AG04450 (cell line): ENCODE measurements around the gene SLC12A2. TPM values are rescaled to one million over a fixed set of nuclear protein-coding genes. Genes with fewer than 3 reads are reported as not detected.

Source experiments
- CTCF ChIA-PET: fragments of 300-600, 350-600 bp; formaldehyde crosslinking; extraction: SDS; loops from one replicate; lab custom pipeline; 2022; ENCODE audit warnings: antibody characterized with exemption, inconsistent platforms; lab: Charles Lee
- POLR2A ChIA-PET: fragments of 350-600 bp; formaldehyde crosslinking; extraction: SDS; loops from one replicate; lab custom pipeline; 2021; ENCODE audit warnings: antibody characterized with exemption, inconsistent platforms; lab: Yijun Ruan, JAX
- DNase-seq: peaks from one replicate; pipeline ENCODE4 v3.0.0-alpha.2; 2011; ENCODE audit warnings: low read depth, low spot score
- H3K27ac ChIP-seq: one replicate; pipeline ENCODE4 v1.5.1; 2012; ENCODE audit warnings: low read depth, low read length, control low read depth
- H3K27me3 ChIP-seq: one replicate; pipeline ENCODE4 v1.6.0; 2012; ENCODE audit warnings: low read length; ENCODE audit not compliant: control insufficient read depth, insufficient read depth
- H3K4me3 ChIP-seq: 2 replicates; pipeline ENCODE4 v1.5.1; 2011; ENCODE audit warnings: mild to moderate bottlenecking, low read depth, low read length, control low read depth
- H3K9me3 ChIP-seq: 2 replicates; pipeline ENCODE4 v1.5.1; 2012; ENCODE audit warnings: low read length; ENCODE audit not compliant: control insufficient read depth, insufficient read depth
- polyA plus RNA-seq: library from polyadenylated mRNA; depleted of rRNA; stranded (reverse); fragments of >200 nt; gene quantifications from 2 replicates; pipeline ENCODE4 v1.2.3, GENCODE V29; 2011
- TF ChIP-seq, protein P1 (sequence below): IDR thresholded peaks from 2 replicates; pipeline ENCODE4 v1.5.1; 2011; ENCODE audit warnings: low read depth, low read length, control low read depth, inconsistent platforms

Gene SLC12A2
- polyA plus RNA-seq, 1 experiment = 10.5 TPM

DNA sequence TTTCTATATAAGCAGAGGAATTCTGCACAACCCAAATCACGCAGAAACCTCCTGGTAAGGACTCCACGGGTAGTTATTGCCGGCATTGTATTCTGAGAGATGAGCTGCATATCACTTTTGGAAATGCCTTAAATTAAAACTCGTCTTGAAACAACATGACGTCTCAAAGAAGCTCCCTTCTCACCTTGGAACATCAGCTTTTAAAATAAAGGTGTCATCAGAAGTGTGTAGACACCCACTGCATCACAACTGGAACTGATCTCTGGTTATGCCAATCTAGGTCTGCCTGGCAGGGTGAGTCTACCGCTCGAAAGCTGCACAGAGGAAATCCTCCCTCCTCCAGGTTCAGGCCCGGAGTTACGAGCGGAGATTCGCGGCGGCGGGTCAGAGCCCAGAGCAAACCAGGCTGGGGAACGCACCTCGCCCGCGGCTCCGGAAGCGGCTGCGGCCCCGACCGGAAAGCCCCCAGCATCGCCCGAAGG, 974 bp upstream of the SLC12A2 start:
- CTCF ChIA-PET = interaction anchor here (0.7 to 2.3 kb wide), 5 partner anchors 11 to 324 kb away, joined by 4 to 6 read pairs (median 5); no protein-coding TSS in a partner anchor
- H3K4me3 ChIP-seq = peak overlapping the region; percentile 87
- POLR2A ChIA-PET = interaction anchor here (0.6 to 1.2 kb wide), 2 partner anchors 190 to 328 kb away, joined by 3 read pairs; no protein-coding TSS in a partner anchor
- DNase-seq = no peak
- no peaks in the 10 kb centered on the region for H3K27me3 ChIP-seq
- peak overlapping the region; percentile 76 for H3K27ac ChIP-seq
- TF ChIP-seq, protein P1, sequence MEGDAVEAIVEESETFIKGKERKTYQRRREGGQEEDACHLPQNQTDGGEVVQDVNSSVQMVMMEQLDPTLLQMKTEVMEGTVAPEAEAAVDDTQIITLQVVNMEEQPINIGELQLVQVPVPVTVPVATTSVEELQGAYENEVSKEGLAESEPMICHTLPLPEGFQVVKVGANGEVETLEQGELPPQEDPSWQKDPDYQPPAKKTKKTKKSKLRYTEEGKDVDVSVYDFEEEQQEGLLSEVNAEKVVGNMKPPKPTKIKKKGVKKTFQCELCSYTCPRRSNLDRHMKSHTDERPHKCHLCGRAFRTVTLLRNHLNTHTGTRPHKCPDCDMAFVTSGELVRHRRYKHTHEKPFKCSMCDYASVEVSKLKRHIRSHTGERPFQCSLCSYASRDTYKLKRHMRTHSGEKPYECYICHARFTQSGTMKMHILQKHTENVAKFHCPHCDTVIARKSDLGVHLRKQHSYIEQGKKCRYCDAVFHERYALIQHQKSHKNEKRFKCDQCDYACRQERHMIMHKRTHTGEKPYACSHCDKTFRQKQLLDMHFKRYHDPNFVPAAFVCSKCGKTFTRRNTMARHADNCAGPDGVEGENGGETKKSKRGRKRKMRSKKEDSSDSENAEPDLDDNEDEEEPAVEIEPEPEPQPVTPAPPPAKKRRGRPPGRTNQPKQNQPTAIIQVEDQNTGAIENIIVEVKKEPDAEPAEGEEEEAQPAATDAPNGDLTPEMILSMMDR = no peak
- H3K9me3 ChIP-seq = no peaks in the 10 kb centered on the region; the same call in 1 of the 2 replicates

DNA sequence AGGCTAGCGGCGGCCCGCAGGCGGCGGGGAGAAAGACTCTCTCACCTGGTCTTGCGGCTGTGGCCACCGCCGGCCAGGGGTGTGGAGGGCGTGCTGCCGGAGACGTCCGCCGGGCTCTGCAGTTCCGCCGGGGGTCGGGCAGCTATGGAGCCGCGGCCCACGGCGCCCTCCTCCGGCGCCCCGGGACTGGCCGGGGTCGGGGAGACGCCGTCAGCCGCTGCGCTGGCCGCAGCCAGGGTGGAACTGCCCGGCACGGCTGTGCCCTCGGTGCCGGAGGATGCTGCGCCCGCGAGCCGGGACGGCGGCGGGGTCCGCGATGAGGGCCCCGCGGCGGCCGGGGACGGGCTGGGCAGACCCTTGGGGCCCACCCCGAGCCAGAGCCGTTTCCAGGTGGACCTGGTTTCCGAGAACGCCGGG, 253 bp downstream of the SLC12A2 start:
- ChIA-PET POLR2A (no interaction called here), CTCF (no interaction called here)
- H3K4me3 ChIP-seq = peak overlapping the region; percentile 87
- TF ChIP-seq, protein P1 = peak; percentile 39
- H3K27ac ChIP-seq = no peak overlapping the region
- no peak for DNase-seq
- no peaks in the 10 kb centered on the region for H3K27me3 ChIP-seq
- no peaks in the 10 kb centered on the region; the same call in 1 of the 2 replicates for H3K9me3 ChIP-seq

DNA sequence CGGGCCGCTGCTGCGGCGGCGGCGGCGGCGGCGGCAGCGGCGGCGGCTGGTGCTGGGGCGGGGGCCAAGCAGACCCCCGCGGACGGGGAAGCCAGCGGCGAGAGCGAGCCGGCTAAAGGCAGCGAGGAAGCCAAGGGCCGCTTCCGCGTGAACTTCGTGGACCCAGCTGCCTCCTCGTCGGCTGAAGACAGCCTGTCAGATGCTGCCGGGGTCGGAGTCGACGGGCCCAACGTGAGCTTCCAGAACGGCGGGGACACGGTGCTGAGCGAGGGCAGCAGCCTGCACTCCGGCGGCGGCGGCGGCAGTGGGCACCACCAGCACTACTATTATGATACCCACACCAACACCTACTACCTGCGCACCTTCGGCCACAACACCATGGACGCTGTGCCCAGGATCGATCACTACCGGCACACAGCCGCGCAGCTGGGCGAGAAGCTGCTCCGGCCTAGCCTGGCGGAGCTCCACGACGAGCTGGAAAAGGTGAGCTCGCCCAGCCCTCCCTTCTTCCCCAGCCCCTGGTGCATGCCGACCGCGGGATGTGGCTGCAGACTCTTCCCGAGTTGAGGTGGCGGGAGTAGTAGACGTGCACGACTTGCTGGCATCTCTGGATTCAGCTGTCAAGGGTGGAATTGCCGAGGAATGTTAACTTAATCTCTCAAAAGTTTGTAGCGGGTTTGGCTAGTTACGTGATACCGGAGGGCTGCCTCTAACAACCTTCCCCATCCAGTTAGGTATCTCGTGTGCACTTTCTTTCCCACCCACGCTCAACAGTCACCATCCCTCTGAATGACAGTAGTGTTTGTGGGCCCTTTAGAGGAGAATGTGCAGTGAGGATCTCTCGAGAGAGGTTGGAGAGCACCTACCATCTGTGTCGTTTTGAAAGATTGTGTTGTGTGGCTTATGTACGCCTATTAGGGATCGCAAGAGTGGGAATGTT, 932 bp downstream of the SLC12A2 start:
- TF ChIP-seq, protein P1 = no peak
- no peaks in the 10 kb centered on the region; the same call in 1 of the 2 replicates for H3K9me3 ChIP-seq
- CTCF ChIA-PET = interaction anchor here (0.8 to 2.0 kb wide), 4 partner anchors 117 to 522 kb away, joined by 3 to 6 read pairs (median 3); no protein-coding TSS in a partner anchor
- DNase-seq = no peak
- POLR2A ChIA-PET = no interaction called here
- peak overlapping the region; percentile 87 for H3K4me3 ChIP-seq
- no peak overlapping the region for H3K27ac ChIP-seq
- H3K27me3 ChIP-seq = no peaks in the 10 kb centered on the region

DNA sequence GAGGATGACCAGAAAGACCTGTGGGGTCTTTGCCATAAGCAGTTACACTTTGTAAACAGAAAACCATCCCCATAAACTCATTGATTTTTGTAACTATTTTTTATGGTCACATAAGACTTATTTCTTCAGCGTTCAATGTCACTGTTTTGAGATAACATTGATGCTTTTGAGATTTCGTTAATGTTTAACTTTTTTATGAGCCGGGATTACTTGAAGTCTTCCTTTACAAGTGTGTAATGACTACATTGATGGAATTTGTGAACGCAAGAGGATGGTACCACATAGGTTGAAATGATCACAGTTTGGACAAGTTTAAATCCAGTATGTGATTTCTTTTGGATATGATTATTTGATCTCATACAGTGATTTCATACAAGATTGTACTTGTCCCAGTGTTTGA, 1.8 kb downstream of the SLC12A2 start:
- TF ChIP-seq, protein P1 = no peak

More for the DNA sequence above, 1.8 kb downstream of the SLC12A2 start:
- ChIA-PET POLR2A (no interaction called here), CTCF (interaction anchor here (1.0 to 2.0 kb wide), 3 partner anchors 204 to 523 kb away, joined by 3 to 6 read pairs (median 3); no protein-coding TSS in a partner anchor)
- no peaks in the 10 kb centered on the region; the same call in 1 of the 2 replicates for H3K9me3 ChIP-seq
- DNase-seq = no peak
- H3K4me3 ChIP-seq = peak overlapping the region; percentile 87
- no peak overlapping the region for H3K27ac ChIP-seq
- H3K27me3 ChIP-seq = no peaks in the 10 kb centered on the region
